GM21529 (cell line): ENCODE data around the gene CTU2.

Experiments
- ATAC-seq: cut with Tn5 transposase; IDR thresholded peaks from one replicate; pipeline ENCODE4 v1.9.1; 2021; ENCODE audit not compliant: unreplicated experiment

Gene CTU2

GRCh38 chr16:88726981-88727380 is 20.7 kb downstream of the CTU2 start:
- ATAC-seq = no peak

- no peak for ATAC-seq
Observed at GRCh38 chr16:88727871-88728270, 21.6 kb downstream of the CTU2 start.

- ATAC-seq = no peak
Observed at GRCh38 chr16:88730632-88731607, 24.6 kb downstream of the CTU2 start.

- ATAC-seq = no peak
Observed at GRCh38 chr16:88731699-88732098, 25.4 kb downstream of the CTU2 start.

GRCh38 chr16:88732172-88732960 is 26.1 kb downstream of the CTU2 start:
- no peak for ATAC-seq

- no peak for ATAC-seq
Observed at GRCh38 chr16:88732961-88733294, 26.6 kb downstream of the CTU2 start.

GRCh38 chr16:88733630-88734360 is 27.5 kb downstream of the CTU2 start:
- ATAC-seq = no peak

- no peak for ATAC-seq
Observed at GRCh38 chr16:88734361-88734728, 28.0 kb downstream of the CTU2 start.

- no peak for ATAC-seq
Observed at GRCh38 chr16:88735121-88735520, 28.8 kb downstream of the CTU2 start.

GRCh38 chr16:88735616-88736015 is 29.3 kb downstream of the CTU2 start:
- ATAC-seq = no peak

GRCh38 chr16:88736088-88736487 is 29.8 kb downstream of the CTU2 start:
- ATAC-seq = no peak

- ATAC-seq = no peak
Observed at GRCh38 chr16:88736496-88736895, 30.2 kb downstream of the CTU2 start.

- peak; percentile 55 for ATAC-seq
Observed at GRCh38 chr16:88737298-88738150, 31.2 kb downstream of the CTU2 start.

- no peak for ATAC-seq
Observed at GRCh38 chr16:88738151-88739084, 32.1 kb downstream of the CTU2 start.

GRCh38 chr16:88739139-88739976 is 33.1 kb downstream of the CTU2 start:
- no peak for ATAC-seq

- ATAC-seq = no peak
Observed at GRCh38 chr16:88739977-88740726, 33.8 kb downstream of the CTU2 start.

GRCh38 chr16:88740727-88741055 is 34.4 kb downstream of the CTU2 start:
- ATAC-seq = no peak

- no peak for ATAC-seq
Observed at GRCh38 chr16:88741368-88741767, 35.1 kb downstream of the CTU2 start.
